ENCODE results near the gene ASB15.
"Not testable (repeated sequence)": the region's sequence is repeated elsewhere in the genome, so short reads cannot be mapped to it uniquely, and the experiment has no call there.

The ASB15 gene

DNA sequence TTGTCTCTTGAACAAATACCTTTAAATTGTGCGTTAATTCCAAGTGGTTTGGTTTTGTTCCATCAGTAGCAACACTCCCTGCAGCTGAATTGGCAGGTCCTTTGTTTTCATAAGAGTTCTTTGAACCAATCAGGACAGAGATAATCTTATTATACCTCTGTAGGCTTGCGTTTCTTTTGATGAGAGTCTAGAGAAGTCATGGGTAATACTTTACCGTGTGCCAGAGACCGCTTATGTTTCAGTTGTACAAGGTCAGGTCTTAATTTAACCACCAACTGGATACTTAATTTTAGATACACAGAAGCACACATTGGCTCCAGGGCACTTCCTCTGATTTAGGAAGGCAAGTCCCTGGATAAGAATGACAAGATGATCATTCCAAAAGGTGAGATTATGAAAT, at the start of gene ASB15:
TSS of gene ASB15 (plus strand) at position 292 of the 400 bp plus-strand sequence. CDS start 12,682 bp downstream, outside the sequence.
- DNase-seq: no peak

DNA sequence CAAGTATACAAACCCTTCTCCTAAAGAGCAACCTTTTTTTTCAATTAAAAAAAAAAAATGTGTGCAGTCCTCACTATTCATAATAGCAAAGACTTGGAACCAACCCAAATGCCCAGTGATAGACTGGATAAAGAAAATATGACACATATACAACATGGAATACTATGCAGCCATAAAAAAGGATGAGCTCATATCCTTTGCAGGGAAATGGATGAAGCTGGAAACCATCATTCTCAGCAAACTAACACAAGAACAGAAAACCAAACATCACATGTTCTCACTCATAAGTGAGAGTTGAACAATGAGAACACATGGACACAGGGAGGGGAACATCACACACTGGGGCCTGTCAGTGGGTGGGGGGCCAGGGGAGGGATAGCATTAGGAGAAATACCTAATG, 49.5 kb upstream of the ASB15 start:
- DNase-seq: not testable (repeated sequence)

DNA sequence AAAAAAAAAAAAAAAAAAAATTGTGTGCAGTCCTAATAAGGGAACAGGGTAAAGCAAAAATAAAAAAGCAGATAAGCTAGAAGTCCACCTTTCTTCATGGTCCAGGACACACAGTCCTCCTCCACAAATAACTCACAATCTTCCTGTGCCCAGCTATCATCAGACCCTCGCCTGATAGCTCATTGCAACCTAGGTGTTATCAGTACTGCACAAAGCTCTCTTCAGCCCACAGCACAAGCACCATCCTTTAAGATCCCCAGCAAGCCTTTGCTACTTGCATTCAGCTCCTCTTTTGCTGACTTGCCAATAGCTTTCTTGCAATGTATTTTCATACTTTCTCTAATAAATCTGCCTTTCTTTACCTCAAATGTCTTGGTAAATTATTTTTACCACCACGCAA, 49.0 kb upstream of the ASB15 start:
- no peak for DNase-seq

DNA sequence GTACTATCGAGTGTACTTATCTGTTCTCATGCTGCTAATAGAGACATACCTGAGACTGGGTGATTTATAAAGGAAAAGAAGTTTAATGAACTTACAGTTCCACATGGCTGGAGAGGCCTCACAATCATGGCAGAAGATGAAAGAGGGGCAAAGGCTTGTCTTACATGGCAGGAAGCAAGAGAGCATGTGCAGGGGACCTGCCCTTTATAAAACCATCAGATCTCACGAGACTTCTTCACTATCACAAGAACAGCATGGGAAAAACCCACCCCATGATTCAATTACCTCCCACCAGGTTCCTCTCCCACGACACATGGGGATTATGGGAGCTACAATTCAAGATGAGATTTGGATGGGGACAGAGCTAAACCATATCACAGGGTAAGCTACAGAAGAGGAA, 48.5 kb upstream of the ASB15 start:
- no peak for DNase-seq

DNA sequence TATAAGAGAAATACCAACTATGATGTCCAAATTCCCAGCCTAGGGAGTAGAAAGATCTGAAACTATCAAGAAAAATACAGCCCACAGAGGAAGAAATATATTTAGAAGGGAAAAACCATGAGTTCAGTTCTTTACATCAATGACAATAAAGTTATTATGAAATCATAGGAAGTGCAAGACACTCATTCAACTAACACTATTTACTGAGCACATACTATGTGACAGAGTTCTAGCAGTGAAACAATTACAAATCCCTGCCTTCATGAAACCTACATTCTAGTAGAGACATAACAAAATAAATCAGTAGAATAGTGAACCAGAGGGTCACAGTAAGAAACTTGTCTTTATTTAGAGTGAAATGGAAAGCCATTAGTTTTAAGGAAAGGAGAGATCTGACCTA, 46.1 kb upstream of the ASB15 start:
- DNase-seq: no peak

DNA sequence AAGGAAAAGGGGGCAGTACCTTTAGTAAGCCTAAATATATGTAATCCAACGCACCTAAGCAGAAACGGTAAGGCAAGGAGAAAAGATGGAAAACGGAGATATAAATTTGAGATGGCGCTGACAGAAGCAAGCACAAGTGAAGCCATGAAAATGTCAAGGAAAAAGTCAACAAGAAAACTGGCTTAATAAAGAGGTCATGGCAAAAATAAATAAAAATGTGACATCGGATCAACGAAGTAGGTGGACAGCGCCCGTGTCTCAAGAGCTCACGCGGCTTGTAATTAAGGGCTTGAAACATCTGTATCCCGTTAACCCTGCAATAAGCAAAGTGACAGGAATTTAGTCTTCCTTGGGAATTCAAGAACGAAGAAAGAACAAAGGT, 44.6 kb upstream of the ASB15 start:
- no peak for DNase-seq

DNA sequence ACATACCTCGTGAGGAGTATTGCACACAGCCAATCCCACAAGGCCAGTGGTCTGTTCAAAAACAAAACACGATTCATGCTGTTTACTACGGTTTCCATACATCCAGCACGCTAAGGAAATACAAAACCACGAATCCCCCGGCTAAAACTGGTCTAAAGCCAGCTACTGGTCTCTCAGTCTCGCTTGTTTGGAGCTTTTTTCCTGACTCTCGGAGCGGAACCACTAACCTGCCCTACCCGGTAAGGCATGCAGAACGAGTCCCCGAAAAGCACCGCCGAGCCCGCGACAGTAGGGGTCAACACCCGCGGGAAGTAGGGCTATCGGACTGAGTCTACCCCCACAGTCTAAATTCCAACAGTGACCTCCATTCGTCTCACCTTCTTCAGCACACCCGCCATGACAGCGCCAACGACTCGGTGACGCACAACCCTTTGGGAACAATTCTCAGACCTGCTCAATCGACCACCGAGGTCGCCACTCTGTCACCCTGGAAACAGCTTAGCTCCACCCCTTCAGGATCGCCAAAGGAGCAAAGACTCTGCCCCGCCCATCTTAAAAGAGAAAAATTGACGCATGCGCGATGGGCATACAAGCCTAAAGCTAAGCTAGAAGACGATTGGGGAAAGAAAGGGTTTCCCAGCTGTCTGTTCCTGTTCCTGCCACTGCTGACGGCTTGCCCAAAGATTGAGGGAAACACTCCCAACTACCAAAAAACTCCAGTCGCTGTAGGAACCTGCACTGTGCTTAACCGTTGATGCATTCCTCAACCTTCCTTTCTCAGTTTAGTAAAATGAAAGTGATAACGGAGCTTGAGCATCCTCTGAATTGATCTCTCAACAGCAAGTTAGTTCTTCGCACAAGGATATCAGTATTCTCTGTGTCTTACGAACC, 44.0 kb upstream of the ASB15 start, which contains the start of gene NDUFA5:
TSS of gene NDUFA5 (minus strand) at position 421 of the 891 bp plus-strand sequence. CDS start at position 398, 23 bp downstream.
- peak; percentile 97 for DNase-seq

DNA sequence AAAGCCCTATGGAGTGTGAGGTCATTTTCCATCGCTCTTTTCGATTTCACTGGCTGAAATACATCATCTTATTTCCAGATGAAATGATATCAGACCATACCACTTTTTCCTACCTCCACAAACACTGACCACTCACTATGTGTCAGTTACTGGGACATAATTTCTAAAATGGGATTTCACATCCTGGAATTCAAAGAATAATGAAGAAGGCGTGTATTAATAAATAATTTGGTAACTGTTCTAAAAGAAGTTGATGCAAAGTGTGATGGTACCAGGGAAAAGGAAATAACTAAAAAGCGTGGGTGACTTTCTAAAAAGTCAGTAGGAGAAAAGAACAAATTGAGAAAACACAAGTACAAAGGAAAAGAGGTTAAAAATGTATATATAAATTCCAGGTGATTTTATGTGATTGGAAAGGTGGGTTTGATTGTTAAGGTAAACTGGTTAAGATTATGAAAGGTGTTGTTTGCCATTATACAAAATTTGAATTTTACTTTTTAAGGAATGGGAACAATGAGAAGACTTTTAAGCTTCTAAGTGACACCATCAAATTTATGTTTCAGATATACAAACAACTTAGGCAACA, 43.2 kb upstream of the ASB15 start:
- no peak for DNase-seq

DNA sequence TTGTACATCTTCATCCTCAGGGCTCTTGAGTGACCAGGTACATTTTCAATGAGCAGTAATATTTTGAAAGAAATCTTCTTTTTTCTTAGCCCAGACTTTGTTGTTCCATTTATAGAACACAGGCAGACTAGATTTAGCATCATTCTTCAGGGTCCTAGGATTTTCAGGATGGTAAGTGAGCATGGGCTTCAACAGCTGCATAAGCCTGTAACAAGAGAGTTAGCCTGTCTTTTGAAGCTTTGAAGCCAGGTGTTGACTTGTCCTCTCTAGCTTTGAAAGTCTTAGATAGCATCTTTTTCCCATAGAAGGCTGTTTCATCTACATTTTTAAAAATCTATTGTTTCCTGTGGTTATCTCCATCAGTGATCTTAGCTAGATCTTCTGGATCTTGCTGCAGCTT, 39.5 kb upstream of the ASB15 start:
- no peak for DNase-seq

DNA sequence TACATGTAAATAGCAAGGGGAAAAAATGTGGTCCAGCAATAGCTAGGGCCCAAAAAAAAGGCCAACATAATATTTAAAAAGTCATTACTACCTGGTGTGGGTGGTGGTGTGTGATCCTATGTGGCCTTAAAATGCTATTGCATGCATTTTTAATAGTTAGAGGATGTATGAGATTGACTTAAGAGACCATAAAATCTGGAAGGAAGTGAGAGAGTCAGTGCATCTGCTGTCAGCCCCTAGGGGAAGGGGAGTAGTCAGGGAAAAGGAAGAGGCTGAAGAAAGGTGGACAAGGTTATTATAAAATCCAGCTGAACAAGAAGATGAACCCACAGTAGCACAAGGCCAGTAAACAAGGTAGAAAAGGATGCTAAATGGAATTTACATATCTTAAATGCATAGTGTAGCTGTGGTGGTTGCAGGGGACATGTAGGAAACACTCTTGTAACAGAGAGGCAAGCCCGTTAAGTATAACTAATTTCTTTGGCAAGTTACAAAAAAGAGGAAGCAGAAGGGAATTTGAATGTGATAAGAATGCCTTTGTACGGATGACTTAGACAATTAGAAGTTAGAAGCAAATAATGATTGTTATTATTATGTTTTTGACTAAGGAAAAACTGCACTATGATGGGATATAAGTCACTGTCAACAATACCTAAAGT, 32.1 kb upstream of the ASB15 start:
- DNase-seq: peak; percentile 59

DNA sequence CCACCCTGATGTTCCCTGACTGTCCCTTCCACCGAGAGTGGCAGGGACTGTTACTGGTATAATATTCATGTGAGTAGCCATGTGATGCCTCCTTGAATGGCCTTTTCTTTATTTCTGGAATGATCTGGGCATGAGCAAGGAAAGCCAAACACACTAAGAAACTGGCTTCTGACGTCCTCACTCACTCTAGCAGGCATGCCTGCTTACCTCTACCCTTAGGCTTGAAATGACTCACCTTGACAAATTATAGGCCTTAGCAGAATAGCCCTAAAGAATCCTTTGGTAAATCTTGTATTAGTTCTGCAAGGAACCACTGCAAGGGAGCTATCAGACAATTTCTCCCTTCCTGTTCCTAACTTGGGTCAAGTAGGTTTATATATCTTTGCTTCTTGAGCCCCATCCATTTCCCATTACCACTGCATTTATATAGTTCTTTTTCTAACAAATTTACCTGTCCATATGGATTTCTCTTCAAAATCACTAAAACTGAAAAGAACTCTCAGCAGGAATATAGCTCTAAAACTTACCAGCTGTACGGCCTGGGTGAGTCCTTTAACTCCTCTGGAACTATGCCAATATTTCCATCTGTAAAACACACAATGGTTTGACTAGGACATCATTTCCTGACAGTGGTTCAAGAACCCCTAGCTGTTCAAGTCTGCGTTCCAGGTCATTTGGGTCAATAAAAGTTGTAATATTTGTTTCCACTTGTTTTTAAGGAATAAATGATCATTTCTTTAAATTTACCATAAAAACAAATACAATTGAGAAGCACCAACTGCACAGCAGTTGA, 31.0 kb upstream of the ASB15 start:
- DNase-seq: no peak

DNA sequence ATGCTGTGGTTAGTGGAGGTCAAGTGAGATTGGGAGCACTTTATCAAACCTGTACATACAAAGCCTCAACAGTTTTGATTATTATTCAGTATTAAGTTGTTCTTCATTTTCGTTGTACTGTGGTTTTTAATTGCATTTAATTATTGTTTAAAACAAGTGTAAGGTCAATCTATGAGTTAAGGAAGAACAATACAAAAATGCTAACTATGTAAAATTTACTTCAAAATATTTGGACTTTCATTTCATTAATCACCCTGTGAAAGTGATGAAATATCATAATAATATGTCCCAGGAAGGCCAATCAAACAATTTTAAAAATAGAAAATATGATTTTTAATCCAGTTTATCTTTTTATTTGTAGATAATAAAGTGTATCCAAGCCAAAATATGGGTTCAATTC, 30.4 kb upstream of the ASB15 start:
- no peak for DNase-seq

DNA sequence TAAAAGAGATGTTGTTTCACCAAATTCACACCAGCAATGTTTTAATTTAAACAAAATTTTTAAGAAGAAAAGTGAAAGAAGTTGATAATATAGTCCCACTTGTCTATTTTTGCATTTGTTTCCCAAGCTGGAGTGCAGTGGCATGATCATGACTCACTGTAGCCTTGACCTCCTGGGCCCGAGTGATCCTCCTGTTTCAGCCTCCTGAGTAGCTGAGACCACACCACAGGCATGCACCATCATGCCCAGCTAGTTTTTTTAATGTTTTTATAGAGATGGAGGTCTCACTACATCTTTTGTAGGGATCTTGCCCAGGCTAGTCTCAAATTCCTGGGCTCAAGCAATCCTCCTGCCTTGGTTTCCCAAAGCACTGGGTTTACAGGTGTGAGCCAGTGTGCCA, 29.9 kb upstream of the ASB15 start:
- DNase-seq: no peak

DNA sequence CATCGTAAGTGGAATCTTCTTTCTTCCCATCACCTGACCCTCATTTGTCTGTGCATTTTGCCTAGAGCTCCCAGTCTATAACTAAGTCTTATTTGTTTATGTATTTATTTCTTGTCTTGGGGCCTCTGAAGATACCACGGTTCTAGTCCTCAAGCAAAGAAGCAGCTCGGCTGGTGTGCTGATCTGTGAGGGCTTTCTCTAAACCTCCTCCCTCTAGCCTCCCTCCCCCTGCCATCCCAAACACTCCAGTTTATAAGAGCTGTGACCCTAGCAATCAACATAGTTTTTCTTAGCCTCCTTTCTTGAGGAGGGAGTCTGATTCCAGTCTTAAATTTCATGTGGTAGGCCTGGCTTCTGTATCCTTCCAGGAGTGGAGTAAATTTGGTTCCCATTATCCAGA, 28.3 kb upstream of the ASB15 start:
- no peak for DNase-seq

DNA sequence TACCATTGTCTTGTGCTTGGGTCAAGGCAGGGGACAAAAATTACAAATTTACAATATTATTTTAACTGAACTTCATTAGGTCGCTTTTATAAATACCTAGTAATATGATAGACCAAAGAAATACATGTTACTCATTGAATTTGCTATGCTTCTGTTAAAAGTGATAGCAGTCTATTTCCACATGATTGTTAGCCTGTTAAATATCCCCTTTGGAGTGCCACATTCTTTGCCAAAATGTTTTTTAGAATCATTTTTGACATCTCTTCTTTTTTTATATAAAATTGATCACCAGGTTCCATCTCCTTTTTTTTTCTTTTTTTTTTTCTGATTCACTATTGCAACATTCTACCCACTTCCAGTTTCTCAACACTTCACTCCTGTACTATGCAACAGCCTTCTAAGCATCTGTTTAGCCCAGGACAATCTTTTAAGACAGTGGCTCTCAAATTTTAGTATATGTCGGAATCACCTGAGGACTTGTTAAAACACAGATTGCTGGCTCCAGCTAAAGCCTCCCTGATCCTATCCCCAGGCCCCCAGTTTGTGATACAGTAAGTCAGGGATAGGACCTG, 27.6 kb upstream of the ASB15 start:
- no peak for DNase-seq

DNA sequence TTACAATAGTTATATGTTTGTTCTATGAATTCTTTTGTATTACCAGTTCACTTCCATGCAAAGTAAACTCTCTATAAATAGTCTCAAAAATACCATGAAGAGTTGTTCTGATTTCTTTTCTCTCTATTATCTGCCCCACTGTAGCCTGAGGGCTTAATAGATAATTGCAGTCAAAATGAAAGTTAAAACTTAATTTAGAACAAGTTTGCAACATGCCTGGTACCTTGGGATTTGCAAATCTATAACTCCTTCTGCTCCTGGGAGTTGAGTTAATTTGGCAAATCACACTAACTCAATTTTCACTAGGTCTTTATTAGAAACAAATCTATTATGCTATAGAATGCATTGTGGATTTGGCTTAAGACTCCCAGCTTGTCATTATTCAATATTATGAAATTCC, 22.2 kb upstream of the ASB15 start:
- DNase-seq: no peak

DNA sequence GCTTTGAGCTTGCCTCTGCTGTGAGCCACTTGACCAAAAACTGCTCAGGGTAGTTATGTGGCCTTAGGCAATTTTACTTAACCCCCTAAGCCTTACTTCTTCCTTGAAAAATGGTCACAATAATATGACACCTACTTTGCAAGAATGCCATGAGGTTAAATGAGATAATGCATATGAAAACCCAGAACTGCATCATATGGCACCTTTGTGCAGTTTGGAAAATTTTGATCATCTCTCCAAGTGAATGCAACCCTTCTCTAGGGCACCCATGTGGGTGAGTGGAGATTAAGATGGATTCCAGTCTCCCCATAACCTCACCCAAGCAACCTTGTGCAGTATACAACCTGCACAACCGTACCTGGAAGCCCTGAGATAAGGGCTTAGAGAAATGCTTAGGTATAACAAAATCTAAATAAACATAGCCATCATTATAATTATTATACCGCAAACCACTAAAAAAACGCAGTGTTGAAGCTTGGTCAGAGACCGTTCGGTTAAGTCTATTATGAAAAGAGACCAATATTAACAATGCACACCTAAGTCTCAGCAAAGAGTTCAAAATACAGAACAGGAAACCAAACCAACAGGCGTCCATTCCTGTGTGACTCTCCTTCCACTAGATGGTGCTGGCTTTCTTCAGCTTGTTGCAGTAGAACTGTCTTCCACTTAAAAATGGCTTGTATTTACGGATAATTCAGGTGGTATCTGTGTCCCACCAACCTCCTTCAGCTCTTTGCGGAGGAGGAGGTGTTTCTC, 21.0 kb upstream of the ASB15 start:
- DNase-seq: peak; percentile 67

DNA sequence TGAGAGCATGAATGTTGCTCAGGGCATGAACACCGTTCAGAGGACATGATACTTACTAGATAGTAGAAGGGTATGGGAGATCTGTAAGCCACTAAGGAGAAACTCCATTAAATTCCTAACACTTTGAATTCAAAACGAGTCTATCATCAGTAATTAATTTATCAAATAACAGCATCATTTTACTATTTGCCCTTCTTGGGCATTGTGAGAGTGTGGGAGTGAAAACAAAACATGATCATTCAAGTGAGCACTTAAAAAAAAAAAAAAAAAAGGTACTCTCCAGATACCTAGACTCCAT, 20.5 kb upstream of the ASB15 start:
- no peak for DNase-seq

DNA sequence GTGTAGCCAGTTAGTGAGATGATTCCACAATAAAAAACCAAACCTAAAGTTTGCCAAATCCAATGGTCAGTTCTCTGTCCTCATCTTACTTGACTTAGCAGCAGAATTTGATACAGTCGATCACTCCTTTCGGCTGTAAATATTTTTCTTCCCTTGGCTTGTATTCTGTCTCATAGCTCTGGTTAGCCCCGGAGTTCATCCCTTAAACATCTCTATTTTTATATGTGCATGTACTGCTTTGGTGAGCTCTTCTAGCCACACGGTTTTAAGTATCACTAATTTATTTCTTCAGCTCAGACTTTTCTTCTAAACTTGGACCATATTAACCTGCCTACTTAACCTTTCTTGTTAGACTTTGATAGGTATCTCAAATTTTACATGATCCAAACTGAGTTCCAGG, 17.8 kb upstream of the ASB15 start:
- no peak for DNase-seq

DNA sequence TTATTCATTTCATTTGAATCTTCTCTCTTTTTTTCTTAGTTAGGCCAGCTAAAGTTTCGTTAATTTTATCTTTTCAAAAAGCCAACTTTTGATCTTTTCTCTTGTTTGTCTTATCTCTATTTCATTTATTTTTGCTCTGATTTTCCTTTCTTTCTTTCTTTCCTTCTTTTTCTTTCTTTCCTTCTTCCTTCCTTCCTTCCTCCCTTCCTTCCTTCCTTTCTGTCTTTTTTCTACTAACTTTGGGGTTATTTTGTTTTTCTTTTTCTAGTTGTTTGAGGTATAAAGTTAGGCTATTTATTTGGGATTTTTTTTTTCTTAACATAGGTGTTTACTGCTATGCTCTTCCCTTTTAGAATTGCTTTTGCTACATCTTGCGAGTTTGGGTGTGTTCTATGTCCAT, 13.2 kb upstream of the ASB15 start:
- DNase-seq: no peak

DNA sequence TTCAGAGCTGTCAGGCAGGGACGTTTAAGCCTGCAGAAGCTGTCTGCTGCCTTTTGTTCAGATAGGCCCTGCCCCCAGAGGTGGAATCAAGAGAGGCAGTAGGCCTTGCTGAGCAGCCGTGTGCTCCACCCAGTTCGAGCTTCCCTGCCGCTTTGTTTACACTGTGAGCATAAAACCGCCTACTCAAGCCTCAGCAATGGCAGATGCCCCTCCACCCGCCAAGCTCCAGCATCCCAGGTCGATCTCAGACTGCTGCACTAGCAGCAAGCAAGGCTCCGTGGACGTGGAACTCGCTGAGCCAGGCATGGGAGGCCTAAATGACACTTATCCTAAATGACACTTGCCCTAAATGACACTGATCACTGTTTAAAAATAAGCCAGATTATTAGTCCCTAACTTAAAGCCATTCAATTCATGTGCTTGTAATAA, 6.8 kb upstream of the ASB15 start:
- no peak for DNase-seq

DNA sequence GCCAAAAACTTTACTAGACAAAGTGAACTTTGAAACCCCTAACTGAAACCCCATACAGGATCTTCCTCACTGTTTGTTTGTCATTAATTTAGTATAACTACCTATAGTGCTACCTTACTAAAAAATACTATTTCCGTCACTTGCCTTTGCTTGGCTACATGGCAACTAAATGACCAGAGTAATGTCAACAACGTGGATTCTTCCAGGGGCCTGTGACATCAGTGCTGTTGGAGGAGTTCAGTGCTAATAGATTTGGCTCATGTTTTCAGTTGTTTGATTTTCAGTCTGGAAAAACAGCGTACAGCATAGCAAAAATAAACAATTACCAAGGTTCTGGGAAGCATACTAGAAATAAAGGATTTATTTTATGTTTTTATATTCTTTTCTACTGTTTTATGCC, 3.0 kb upstream of the ASB15 start:
- no peak for DNase-seq

Data from OCI-M1 (cell line).